Ramos (cell line): ENCODE results near the gene FTCDNL1.

ENCODE experiments used
- in situ Hi-C: fragments of 300-500 bp; cut with MboI; formaldehyde crosslinking; loops from one replicate; pipeline ENCODE4 v1.14.3; 2022; ENCODE audit warnings: low sequenced_read_pairs; ENCODE audit not compliant: unreplicated experiment

The FTCDNL1 gene

DNA sequence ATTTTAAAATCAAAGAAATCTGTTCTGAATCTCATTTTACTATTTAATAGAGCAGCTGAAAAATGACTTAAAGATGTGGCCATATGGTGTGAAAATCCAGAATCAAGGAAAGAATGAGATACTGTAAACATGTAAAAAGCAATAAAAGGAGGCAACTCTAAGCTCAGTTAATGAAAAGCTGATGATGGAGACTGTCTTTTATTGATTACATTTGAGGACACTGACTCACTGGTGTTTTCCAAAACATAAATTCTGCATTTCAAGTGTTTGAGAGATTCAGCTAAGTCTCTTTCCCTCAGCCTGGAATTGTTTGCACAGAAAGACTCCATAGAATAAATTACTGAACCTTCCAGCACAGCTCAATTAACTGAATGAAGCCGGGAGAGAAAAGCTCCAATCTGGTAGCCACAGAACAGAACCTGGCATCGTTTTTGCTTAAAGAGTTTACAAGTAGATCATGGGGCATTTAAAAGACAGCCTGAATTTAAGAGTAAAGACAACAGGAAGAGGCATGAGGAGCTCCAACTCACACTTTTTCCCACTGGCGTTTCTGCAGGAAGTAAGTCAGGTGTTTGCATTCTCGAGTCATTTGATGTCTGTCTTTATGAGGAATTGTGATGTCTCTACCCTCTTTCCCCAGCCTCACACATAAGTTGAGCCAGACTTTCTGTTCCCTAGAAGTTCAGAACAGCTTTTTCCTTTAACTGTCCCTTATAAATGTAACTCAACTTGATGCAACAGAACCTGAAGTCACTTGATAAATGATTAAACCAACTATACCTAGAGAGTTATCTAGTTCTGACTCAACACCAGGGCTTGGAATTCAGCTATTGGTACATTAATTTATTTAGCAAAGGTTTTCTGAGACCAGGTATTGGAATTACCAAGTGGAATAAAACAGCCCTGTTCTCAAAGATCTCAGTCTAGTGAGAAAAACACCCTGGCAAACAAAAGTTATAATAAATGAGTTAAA is 53.3 kb downstream of the FTCDNL1 start:
- in situ Hi-C loops = no loop called here

DNA sequence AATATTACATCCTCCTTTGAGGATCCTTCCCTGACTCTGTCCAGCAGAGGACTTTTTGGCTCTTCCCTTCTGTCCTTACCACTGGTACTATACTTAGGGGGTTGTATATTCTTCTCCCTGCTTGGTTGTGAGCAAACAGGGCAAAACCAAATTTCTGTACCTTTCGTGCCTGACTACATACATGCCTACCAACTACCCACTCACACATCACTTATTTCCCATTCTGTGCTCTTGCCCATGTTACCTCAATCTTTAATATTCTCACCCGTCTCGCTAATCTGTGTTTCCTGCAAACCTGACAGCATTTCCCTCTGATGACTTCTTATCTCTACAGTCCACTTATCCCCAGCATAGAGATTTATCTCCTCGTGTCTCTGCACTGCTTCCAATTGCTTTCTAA is 58.6 kb downstream of the FTCDNL1 start:
- in situ Hi-C loops = no loop called here

DNA sequence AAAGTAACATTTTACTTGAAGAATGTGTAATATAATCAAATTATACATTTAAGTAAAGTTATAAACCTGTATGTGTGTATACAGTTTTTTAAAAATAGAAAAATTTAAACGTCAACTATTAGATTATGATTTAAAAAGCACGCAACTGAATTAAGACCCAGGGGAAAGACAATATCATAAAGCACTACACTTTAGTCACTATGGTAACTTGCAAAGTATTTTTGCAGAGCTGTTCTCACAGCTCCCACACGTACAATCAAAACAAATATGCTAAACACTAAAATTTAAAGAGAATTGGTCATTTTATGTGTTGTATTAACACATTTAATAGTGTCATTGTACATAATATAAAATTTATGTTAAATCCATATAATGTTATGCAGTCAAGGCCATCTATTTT is 59.7 kb downstream of the FTCDNL1 start:
- in situ Hi-C loops = no loop called here

DNA sequence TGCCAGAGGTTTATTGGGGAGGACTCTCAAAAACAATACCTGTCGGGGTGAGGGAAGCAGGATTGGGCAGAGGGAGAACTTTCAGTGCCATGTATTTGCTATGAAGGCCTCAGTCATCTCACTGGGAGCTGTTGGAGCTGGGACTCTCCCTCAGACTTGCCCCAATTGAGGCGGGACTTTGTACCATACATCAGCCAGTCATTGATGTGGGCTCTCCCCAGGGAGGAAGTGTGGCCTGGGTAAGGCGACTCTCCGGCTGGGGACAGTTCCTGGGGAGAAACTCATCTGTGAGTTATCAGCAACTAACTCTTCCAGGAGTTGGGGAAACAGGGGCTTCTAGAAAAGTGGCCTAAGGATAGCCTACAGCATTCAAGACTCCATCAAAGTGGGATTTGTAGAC is 66.5 kb downstream of the FTCDNL1 start:
- in situ Hi-C loops = no loop called here

DNA sequence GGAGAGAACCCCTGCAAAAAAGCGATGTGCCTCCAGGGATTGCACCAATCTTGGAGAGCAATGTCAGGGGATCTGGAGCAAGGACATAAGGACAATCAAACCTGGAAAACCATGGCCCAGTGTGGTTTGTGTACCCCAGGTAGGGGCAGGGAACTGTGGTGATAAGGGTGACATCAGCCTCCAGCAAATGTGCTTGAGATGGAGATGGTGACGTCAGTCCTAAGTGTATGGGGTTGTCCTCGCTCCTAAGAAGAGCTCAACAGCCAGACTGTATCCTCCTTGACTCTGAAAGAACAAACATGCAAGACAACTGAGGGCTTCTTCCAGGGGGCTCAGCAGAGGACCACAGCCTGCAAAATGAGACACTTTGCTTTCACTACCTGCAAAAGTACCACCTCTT is 71.4 kb downstream of the FTCDNL1 start:
- in situ Hi-C loops = no loop called here

DNA sequence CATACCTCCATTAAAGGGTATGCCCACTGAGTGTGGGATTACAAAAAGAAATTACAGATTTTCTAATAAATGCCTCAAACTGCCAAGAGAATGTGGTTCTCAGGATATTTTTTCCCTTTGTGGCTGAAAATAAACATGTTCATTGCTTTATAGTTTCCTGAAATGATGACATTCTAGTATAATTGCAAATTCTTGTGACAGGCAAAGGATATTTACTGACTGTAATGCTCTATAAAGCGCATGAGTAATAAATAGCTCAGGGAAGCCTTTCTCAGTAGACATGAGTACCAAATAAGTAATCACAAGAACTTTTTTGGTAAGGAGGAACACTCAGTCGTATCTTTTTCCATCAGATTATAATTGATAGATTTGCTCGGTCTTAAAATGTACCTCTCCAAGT is 72.3 kb downstream of the FTCDNL1 start:
- in situ Hi-C loops = no loop called here

DNA sequence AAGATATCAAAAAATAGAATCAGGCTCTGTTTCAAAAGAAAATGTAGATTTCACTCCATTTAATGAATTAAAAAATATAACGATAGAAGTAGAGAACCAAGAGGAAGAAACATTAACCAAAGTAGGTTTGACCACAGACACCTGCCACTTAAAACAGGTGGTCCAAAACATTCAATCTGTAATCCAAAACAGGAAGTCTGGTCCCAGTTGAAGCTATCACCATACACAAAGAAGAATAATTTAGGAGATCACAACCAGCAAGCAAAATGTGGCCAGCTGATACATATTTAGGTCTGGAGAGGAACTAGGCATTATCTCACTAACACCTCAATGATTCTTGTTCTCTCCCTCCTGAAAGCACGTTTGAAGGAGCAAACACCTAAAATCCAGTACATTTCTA is 73.1 kb downstream of the FTCDNL1 start:
- in situ Hi-C loops = no loop called here

DNA sequence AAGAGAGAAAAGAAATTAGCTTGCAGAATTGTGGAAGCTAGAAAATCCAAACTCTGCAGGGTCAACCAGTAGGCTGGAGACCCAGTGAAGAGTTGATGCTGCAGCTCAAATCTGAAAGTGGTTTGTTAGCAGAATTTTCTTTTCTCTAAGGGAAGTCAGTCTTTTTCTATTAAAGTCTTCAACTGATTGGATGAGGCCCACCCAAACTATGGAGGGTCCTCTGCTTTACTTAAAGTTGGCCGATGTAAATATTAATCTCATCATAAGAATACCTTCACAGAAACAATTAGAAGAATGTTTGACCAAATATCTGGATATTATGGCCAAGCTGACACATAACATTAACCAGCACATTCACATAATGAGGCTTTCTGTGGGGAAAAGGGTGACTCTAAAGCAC is 73.7 kb downstream of the FTCDNL1 start:
- in situ Hi-C loops = no loop called here

DNA sequence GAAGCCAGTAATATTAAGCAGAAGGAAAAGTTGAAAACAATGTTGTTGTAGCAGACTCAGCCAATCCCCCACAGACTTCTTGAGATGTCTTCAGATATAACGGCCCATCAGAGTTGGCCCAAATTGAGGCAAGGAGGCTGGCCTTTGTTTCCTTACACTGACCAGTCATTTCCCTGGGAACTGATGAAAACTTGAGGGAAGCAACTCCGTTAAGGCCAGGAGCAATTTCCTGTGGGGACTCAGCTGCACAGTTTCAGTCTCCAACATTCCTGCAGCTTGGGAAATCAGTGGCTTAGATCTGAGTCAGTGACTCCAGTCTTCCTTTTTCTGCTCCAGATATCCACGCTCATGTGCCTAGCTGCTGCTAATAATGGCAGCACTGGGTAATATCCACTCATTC is 75.7 kb downstream of the FTCDNL1 start:
- in situ Hi-C loops = no loop called here

DNA sequence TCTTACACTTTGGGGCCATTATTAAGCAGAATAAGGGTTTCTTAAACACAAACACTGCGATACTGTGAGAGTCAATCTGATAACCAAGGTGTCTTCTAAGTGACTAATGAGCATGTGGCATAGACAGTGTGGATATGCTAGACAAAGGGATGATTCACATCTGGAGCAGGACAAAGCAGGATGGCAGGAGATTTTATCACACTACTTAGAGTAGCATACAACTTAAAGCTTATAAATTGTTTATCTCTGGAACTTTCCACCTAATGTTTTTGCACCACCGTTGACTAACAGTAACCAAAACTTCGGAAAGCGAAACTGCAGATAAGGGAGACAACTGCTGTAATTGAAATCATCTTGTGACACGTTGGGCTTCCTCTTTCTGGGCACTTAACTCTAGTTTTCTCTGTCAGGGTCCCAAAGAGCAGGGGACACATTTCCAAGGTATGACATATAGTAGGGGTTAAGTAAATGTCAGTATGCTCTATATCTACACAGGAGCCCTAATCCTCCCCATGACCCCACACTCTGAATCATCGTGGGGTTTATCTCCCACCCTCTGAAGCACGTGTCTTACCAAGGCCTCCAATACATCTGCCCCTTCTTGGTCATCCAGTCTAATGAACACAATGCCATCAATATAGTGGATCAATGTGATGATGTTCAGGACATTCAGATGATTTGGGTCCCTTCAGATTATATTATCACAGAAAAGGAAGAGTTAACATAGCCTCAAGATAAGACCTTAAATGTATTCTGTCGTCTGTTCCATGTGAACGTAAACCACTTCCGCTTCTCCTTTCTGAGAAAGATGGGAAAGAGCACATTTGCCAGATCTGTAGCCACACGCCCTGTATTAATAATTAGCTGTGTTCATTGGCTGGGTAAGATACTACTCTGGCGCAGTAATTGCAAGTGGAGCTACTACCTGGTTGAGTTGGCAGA is 78.7 kb downstream of the FTCDNL1 start:
- in situ Hi-C loops = no loop called here

DNA sequence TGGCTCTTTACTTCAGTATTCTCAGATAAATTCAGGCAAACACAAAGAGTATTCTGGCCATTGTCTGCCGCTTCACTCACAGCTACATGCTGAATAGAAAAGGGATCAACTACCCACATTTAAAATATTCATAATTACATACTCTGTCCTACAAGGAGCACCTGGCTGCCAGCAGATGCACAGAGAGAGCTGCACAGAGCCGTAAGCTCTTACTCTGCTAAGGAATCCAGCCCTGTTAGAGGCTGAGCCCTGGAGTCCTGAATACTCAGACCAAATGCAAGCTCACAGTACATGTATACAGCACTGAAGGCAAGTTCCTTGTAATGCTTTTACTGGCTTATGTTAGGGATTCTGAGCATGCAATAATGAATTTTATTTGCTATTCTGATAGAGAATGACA is 80.3 kb downstream of the FTCDNL1 start:
- in situ Hi-C loops = no loop called here

DNA sequence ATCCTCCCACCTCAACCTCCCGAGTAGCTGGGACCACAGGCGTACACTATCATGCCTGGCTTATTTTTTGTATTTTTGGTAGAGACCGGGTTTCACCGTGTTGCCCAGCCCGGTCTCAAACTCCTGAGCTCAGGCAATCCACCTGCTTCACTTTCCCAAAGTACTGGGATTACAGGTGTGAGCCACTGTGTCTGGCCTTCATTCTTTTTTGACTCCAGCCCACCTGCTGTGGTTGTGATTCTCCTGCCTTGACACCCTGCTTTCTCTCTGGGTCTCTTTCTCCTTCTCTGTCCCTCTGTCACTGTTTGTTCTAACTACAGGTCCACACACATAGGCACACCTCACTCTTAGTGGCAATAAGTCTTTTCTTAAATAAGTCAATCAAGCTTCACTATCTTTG is 85.3 kb downstream of the FTCDNL1 start:
- in situ Hi-C loops = no loop called here

DNA sequence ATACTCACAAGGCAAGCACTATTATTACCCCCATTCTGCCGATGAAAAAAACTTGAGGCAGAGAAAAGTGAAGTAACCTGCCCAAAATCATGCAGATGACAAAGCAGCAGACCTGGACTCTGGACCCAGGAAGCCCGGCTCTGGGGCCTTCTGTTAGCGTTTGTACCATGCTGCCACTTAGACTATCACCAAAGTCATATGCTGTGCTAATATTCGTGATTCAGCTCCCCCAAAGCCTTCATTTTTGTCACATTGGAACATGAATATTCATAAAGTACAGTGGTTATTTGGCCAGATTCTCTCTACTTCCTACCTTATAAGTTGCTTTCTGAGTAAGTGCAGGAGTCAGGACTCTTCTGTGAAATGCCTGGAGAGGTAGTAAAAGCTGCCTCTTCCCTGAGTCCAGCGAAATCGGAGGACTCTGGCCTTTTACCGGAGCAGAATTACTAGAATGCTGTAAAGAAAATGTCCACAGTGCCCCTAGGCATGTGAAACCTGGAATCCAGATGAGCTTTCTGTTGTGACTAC is 86.7 kb downstream of the FTCDNL1 start:
- in situ Hi-C loops = no loop called here

DNA sequence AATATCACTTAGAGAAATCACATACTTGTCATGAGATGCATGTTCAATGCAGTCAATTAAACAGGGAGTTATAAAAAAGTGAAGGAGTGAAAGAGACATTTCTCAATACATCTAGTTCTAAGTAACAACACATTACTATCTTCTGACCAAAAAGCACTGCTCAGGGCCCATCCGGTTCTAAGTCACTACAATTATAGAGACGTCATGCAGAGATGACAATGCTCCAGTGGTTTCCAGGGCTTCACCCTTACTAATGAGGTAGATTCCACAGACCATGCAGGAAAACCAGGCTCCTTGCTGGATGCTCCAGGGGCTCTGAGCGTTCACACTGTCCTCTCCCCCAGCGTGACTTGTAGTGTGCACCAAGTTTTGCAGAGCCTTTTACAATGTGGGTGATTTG is 88.0 kb downstream of the FTCDNL1 start:
- in situ Hi-C loops = no loop called here

DNA sequence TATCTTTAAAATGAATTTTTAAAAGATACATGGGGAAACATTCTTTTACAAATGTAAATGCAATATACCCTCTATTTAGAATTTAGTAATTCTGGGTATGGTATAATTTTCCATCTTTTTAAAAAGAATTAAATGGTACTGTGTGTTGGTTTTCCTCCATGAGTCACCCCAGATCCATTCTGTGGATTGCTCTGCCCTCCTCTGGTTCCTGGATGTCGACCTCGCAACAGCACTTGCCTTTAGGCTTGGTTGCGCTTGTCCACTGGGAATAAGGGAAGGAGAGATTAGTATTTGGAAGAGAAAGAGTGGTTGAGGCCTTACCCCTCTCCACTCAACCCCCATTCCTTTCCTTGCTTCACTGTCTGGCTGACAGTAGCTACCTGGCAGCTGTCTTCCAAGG is 90.4 kb downstream of the FTCDNL1 start:
- in situ Hi-C loops = no loop called here

DNA sequence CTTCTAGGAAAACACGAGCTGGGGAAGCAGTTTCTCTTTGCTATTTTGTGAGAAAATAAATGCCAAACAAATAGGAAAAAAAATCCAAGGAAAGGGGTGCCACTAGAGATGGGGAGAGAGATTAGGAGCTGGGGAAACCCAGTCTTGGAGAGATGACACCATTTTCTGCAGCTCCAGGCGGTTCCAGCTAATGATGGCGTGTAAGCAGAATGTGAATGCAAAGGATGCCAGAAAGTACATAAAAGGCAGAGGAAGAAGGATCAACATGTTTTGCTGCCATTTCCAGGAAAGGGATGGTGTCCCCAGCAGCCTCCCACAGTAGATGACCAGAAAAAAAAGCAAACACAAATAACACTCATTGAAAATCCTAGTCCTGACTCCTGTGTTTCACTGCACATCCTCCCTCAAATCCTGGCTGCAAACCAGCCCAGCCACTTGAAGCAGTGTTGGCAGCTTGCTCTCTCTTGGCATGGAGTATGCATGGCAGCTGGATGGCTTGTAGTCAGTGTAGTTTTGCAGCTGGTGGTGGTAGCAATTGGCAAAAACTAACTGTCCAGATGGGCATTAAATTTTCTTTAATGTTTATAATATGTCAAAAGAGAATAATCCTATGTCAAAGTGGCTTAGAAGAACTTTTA is 93.6 kb downstream of the FTCDNL1 start:
- in situ Hi-C loops = no loop called here

DNA sequence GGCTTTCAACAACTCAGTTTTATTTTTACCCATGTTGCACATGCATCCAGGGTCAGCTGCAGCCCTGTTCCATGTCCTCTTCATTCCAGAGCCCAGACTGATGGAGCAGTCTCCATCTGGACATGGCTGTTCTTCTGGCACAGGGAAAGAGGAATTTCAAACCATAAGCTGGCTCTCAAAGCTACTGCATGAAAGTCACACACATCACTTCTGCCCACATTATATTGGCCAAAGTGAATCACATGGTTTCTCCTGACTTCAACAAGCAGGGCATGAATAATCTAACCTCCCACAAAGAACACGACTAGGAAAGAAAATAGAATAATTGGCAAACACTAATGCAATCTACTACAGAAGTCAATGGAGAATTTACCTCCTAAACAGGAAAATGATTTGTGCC is 94.2 kb downstream of the FTCDNL1 start:
- in situ Hi-C loops = no loop called here

DNA sequence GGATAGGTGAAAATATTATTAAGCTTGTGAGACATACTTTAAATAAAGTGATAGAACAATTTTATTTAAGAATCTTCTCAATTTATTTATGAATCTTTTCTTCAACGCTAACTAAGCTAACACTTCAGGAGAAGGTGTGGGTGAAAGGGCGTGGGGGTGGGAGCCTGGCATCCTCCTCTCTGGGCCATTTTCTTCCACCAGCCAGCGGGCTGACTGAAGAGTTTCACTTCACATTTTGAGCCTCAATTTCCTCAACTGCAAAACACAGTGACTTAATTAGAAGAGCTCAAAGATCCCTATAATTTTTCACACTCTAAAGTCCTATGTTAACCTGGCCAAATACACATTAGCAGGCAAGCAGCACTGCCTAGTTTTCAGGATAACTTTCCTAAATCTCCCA is 94.8 kb downstream of the FTCDNL1 start:
- in situ Hi-C loops = no loop called here

DNA sequence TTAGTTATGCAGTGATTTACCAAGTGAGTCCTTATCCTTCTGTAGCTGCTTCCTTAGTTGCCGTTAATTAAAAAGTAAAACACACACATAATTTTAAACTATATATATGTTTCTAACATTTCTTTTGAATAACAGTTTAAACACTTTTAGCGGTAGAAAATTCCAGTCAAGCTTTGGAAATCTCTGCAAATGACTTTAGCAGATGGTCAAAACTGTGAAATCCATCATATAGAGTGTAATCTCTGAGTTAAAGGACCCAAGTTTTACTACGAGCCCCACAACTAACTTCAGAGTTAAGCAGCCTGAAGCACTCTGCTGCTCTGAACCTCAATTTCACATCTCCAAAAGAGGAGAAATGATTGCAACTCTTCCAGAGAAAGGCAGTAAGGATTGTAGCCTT is 96.2 kb downstream of the FTCDNL1 start:
- in situ Hi-C loops = no loop called here

DNA sequence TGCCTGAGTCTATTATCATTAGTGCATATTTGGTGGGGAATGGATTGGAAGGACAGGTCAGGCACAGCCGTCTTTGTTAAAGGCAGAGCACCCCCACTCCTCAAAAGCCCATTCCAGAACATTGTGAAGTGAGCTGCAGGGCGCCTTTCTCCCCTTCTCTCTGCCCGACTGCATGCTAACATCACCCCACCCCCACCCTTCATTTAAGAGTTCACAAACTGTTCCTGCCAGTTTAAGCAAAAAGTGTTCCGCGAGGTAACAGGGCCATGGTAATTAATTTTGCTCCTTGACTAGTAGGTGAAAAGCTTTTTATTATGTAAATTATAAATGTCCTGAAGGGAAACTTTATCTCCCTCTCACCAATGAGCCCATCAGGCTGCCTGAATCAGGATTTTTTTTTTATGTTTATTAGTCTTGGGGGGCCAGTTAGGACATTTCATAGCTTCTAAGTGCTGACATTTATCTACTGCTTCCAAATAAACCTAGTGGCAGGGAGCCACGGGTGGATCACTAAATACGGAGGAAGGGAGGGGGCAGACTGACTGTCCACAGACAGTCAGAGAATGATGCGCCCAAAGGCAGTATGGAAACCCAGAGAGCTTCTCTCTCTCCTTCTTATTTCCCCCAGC is 99.4 kb downstream of the FTCDNL1 start:
- in situ Hi-C loops = no loop called here
